ENCODE results near the gene AIG1. TPM values are rescaled to one million over a fixed set of nuclear protein-coding genes. Genes with fewer than 3 reads are reported as not detected.

Gene AIG1
- total RNA-seq, 1 donor from 2014 or later = 27.1 TPM

Other genes with a start within 250 kb of the AIG1 start
- 9.9 and 16.4 TPM in 2 replicates for gene HIVEP2, start 115.7 kb upstream of the AIG1 start, total RNA-seq

Data from glomerular endothelial cell (primary cell).